Measurements from ENCODE around the gene ULK4. TPM values are rescaled to one million over a fixed set of nuclear protein-coding genes. Genes with fewer than 3 reads are reported as not detected.
"Not testable (repeated sequence)": the region's sequence is repeated elsewhere in the genome, so short reads cannot be mapped to it uniquely, and the experiment has no call there.

ULK4 gene
- total RNA-seq, 2 donors from 2014 or later = 28.7 to 38.4 TPM

DNA sequence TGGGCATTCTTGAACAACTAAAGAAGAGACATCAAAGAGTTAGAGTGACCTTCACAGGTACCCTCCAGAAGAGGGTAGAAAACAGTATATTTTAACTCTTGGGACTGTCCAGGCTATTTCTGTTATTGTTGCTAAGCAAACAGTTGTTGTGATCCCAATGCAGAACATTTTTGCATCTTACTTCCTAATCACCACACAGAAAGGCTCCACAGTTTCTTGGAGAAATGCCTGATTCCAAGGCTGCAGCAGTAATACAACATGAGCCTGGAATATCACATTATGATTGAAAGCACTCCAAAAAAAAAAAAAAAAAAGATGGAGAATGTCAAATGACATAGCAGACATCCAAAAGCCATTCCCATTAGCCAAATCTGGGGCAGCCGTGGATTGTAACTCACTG lies 567.0 kb downstream of the ULK4 start:
- ATAC-seq (ENCODE audit: insufficient number of reproducible peaks, low FRiP score, low read depth) = no peak

DNA sequence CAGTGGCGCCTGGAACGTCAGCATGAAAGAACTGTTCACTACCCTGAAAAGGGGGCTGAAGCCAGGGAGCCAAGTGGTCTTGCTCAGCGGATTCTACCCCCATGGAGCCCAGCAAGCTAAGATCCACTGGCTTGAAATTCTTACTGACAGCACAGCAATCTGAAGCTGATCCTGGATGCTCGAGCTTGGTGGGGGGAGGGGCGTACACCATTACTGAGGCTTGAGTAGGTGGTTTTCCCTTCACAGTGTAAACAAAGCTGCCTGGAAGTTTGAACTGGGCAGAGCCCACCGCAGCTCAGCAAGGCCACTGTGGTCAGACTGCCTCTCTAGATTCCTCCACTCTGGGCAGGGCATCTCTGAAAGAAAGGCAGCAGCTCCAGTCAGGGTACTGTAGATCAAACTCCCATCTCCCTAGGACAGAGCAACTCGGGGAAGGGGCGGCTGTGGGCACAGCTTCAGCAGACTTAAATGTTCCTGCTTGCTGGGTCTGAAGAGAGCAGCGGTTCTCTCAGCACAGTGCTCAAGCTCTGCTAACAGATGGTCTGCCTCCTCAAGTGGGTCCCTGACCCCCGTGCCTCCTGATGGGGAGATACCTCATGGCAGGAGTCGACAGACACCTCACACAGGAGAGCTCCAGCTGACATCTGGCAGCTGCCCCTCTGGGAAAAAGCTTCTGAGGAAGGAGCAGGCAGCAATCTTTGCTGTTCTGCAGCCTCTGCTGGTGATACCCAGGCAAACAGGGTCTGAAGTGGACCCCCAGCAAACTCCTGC lies 591.0 kb downstream of the ULK4 start:
- not testable (repeated sequence) for H3K27me3 ChIP-seq (replicated peaks; ENCODE audit: insufficient read depth); H3K27ac ChIP-seq; DNase-seq (ENCODE audit: low spot score); ATAC-seq (ENCODE audit: insufficient number of reproducible peaks, low FRiP score, low read depth); H3K4me1 ChIP-seq (ENCODE audit: control insufficient read depth in 1 of 2, low read depth in 2 of 2); H3K36me3 ChIP-seq; H3K4me3 ChIP-seq; H3K9me3 ChIP-seq

More for the DNA sequence above, 567.0 kb downstream of the ULK4 start:
- Histone ChIP-seq H3K27ac (no peak overlapping the region), H3K27me3 (replicated peaks; ENCODE audit: insufficient read depth) (no peaks in the 10 kb centered on the region), H3K4me3 (no peak overlapping the region), H3K4me1 (ENCODE audit: control insufficient read depth in 1 of 2, low read depth in 2 of 2) (no peaks in the 10 kb centered on the region), H3K36me3 (no peaks in the 10 kb centered on the region), H3K9me3 (no peaks in the 10 kb centered on the region)
- no peak for DNase-seq (ENCODE audit: low spot score)
- TF ChIP-seq, protein P1, sequence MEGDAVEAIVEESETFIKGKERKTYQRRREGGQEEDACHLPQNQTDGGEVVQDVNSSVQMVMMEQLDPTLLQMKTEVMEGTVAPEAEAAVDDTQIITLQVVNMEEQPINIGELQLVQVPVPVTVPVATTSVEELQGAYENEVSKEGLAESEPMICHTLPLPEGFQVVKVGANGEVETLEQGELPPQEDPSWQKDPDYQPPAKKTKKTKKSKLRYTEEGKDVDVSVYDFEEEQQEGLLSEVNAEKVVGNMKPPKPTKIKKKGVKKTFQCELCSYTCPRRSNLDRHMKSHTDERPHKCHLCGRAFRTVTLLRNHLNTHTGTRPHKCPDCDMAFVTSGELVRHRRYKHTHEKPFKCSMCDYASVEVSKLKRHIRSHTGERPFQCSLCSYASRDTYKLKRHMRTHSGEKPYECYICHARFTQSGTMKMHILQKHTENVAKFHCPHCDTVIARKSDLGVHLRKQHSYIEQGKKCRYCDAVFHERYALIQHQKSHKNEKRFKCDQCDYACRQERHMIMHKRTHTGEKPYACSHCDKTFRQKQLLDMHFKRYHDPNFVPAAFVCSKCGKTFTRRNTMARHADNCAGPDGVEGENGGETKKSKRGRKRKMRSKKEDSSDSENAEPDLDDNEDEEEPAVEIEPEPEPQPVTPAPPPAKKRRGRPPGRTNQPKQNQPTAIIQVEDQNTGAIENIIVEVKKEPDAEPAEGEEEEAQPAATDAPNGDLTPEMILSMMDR (IDR thresholded peaks at IDR 0.05) = no peak

DNA sequence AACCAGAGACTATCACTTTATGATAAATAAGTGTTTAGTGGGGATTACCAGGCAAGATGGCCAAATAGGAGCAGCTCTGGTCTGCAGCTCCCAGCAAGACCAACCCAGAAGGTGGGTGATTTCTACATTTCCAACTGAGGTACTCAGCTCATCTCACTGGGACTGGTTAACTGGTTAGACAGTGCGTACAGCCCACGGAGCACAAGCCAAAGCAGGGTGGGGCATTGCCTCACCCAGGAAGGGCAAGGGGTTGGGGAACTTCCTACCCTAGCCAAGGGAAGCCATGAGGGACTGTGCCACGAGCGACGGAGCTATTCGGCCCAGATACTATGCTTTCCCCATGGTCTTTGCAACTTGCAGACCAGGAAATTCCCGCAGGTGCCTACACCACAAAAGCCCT lies 591.6 kb downstream of the ULK4 start:
- no peak for ATAC-seq (ENCODE audit: insufficient number of reproducible peaks, low FRiP score, low read depth)
- H3K4me1 ChIP-seq (ENCODE audit: control insufficient read depth in 1 of 2, low read depth in 2 of 2) = no peaks in the 10 kb centered on the region
- H3K4me3 ChIP-seq = no peak overlapping the region
- no peak overlapping the region for H3K27ac ChIP-seq
- H3K36me3 ChIP-seq = no peaks in the 10 kb centered on the region
- H3K9me3 ChIP-seq = no peaks in the 10 kb centered on the region
- H3K27me3 ChIP-seq (replicated peaks; ENCODE audit: insufficient read depth) = no peaks in the 10 kb centered on the region
- no peak for DNase-seq (ENCODE audit: low spot score)
- TF ChIP-seq, protein P1 (IDR thresholded peaks at IDR 0.05) = no peak

DNA sequence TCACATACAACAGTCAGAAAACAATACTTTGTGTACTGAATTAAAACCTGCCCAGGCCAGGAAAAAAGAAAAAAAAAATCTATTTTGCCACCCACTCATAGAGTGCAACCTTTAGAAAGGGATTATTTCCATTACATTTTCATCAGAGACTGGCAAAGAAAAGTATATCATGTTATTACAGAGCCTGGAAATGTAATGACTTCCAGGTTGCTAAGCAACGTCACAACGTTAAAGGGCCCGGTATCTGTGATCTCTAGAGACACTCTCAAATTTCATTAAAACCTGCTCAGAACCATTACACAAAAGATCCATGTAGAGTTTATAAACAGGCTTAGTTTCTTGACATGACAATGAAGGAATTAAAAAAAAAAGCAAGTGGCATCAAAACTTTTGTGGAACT lies 592.1 kb downstream of the ULK4 start:
- Histone ChIP-seq H3K27ac (no peak overlapping the region), H3K9me3 (no peaks in the 10 kb centered on the region), H3K27me3 (replicated peaks; ENCODE audit: insufficient read depth) (no peaks in the 10 kb centered on the region), H3K4me3 (no peak overlapping the region), H3K36me3 (no peaks in the 10 kb centered on the region), H3K4me1 (ENCODE audit: control insufficient read depth in 1 of 2, low read depth in 2 of 2) (no peaks in the 10 kb centered on the region)
- DNase-seq (ENCODE audit: low spot score) = no peak
- ATAC-seq (ENCODE audit: insufficient number of reproducible peaks, low FRiP score, low read depth) = no peak
- TF ChIP-seq, protein P1 (IDR thresholded peaks at IDR 0.05) = no peak

DNA sequence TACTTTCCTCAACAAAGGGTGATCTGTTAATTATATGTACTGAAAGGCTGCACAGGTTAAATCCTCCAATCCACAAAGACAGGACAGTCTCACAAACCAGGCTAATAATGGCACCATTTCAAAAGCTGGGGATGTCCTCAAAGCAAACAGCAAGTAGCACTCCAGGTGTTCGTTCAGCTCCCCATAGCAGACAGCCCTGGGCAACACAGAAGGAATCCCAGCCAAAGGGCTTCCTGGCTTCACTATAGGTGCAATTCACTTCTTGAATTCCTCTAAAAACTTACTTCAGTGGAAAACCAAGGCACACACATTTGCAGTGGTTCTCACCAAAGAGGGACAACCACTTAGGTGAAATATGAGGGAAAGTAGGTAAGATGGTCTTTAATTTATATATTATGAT lies 595.9 kb downstream of the ULK4 start:
- no peak overlapping the region for H3K27ac ChIP-seq
- ATAC-seq (ENCODE audit: insufficient number of reproducible peaks, low FRiP score, low read depth) = no peak

More for the DNA sequence above, 595.9 kb downstream of the ULK4 start:
- H3K4me3 ChIP-seq = no peak overlapping the region
- H3K27me3 ChIP-seq (replicated peaks; ENCODE audit: insufficient read depth) = no peaks in the 10 kb centered on the region
- no peaks in the 10 kb centered on the region for H3K9me3 ChIP-seq
- DNase-seq (ENCODE audit: low spot score) = no peak
- no peaks in the 10 kb centered on the region for H3K36me3 ChIP-seq
- H3K4me1 ChIP-seq (ENCODE audit: control insufficient read depth in 1 of 2, low read depth in 2 of 2) = no peaks in the 10 kb centered on the region
- TF ChIP-seq, protein P1 (IDR thresholded peaks at IDR 0.05) = no peak
